C4-2B (cell line): ENCODE measurements around the gene CNTFR.
A peak's percentile ranks its signal among the peaks of the same experiment; 100 is the strongest.

Experiments used
- H3K27ac ChIP-seq: fragments of 450-650 bp; 2 replicates; pipeline ENCODE4 v1.5.1; 2017
- CTCF ChIP-seq: fragments of 450-650 bp; conservative IDR thresholded peaks from 2 replicates; pipeline ENCODE4 v1.5.1; 2017; ENCODE audit warnings: mild to moderate bottlenecking
- ZFX ChIP-seq: fragments of 450-650 bp; IDR thresholded peaks from 2 replicates; pipeline ENCODE4 v1.6.1; 2017

The CNTFR gene

GRCh38 chr9:34591917-34592866, 2.7 kb upstream of the CNTFR start:
- TF ChIP-seq CTCF (peak; percentile 79), ZFX (no peak)
- H3K27ac ChIP-seq: no peak overlapping the region

GRCh38 chr9:34591248-34591916, 1.9 kb upstream of the CNTFR start:
- TF ChIP-seq CTCF (peak; percentile 95), ZFX (no peak)

GRCh38 chr9:34590381-34591247, 1.1 kb upstream of the CNTFR start:
- H3K27ac ChIP-seq: no peak overlapping the region
- TF ChIP-seq CTCF: no peak
- no peak for TF ChIP-seq ZFX

More at GRCh38 chr9:34591248-34591916, 1.9 kb upstream of the CNTFR start:
- no peak overlapping the region for H3K27ac ChIP-seq

GRCh38 chr9:34588671-34589635, 571 bp downstream of the CNTFR start:
- no peak overlapping the region for H3K27ac ChIP-seq
- TF ChIP-seq CTCF: no peak
- TF ChIP-seq ZFX: no peak

- H3K27ac ChIP-seq: no peak overlapping the region
- no peak for TF ChIP-seq ZFX
- TF ChIP-seq CTCF: no peak
Measured at GRCh38 chr9:34587271-34587670, 2.3 kb downstream of the CNTFR start.

- no peak overlapping the region for H3K27ac ChIP-seq
- TF ChIP-seq ZFX: no peak
Measured at GRCh38 chr9:34585946-34586669, 3.4 kb downstream of the CNTFR start.
